Glutamatergic neuron (in vitro differentiated cells): ENCODE measurements around the gene TRUB1. TPM values are rescaled to one million over a fixed set of nuclear protein-coding genes. Genes with fewer than 3 reads are reported as not detected.

Experiments
- DNase-seq: peaks from one replicate; pipeline ENCODE4 v3.0.0; 2022
- H3K27ac Mint-ChIP-seq: one replicate; pipeline ENCODE4 v1.8.0; 2020; ENCODE audit warnings: mild to moderate bottlenecking, mixed read lengths, inconsistent platforms; ENCODE audit not compliant: unreplicated experiment
- H3K27me3 Mint-ChIP-seq: one replicate; pipeline ENCODE4 v1.8.0; 2020; ENCODE audit warnings: mild to moderate bottlenecking, moderate library complexity, mixed read lengths, inconsistent platforms; ENCODE audit not compliant: unreplicated experiment
- H3K36me3 Mint-ChIP-seq: one replicate; pipeline ENCODE4 v1.8.0; 2020; ENCODE audit warnings: mild to moderate bottlenecking, mixed read lengths, inconsistent platforms; ENCODE audit not compliant: unreplicated experiment
- H3K4me1 Mint-ChIP-seq: one replicate; pipeline ENCODE4 v1.8.0; 2020; ENCODE audit warnings: mild to moderate bottlenecking, low read depth, mixed read lengths, inconsistent platforms; ENCODE audit not compliant: unreplicated experiment
- H3K4me3 Mint-ChIP-seq: one replicate; pipeline ENCODE4 v1.8.0; 2020; ENCODE audit warnings: mild to moderate bottlenecking, mixed read lengths, inconsistent platforms; ENCODE audit not compliant: unreplicated experiment
- H3K9me3 Mint-ChIP-seq: one replicate; pipeline ENCODE4 v1.8.0; 2020; ENCODE audit warnings: mild to moderate bottlenecking, moderate library complexity, mixed read lengths, inconsistent platforms; ENCODE audit not compliant: unreplicated experiment
- total RNA-seq: library from RNA; stranded (reverse); fragmentation: NEBNext Ultra II Directional; extraction: Animal tissue kit (Norgen Biotek cat#: 25700); gene quantifications from one replicate; pipeline ENCODE4 v1.2.1, GENCODE V29; 2021; ENCODE audit not compliant: unreplicated experiment
- TF ChIP-seq, protein P1 (sequence below): fragments of 200-600 bp; sonication (generic); IDR thresholded peaks from one replicate; pipeline ENCODE4 v1.5.0; 2021; ENCODE audit not compliant: partially characterized antibody, unreplicated experiment

The TRUB1 gene
- total RNA-seq, 1 donor from 2014 or later = 32.8 TPM

DNA sequence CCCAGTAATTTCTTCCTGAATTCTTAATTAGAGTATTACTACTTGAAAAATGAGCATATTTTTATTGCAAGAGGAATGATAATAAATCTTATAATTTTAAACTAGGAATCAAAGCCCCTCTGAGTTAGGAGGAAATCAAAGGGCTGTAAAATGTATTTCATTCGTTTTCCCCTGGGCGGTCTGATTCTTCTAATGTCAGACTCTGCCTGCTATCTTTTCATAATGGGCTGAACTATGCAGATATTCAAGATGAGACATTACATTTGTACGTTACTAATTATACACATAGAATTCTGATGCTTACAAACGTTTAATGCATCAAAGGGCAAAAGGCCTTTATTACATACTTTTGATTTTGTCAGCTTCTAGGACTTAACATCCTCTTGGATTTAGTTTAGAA, 16.0 kb upstream of the TRUB1 start:
- Mint-ChIP-seq H3K27me3 (no peaks in the 10 kb centered on the region), H3K4me3 (no peak overlapping the region), H3K27ac (no peak overlapping the region), H3K4me1 (peaks cover 10% of the 10 kb centered on the region), H3K36me3 (no peaks in the 10 kb centered on the region), H3K9me3 (peaks cover 2% of the 10 kb centered on the region)
- DNase-seq = no peak
- TF ChIP-seq, protein P1, sequence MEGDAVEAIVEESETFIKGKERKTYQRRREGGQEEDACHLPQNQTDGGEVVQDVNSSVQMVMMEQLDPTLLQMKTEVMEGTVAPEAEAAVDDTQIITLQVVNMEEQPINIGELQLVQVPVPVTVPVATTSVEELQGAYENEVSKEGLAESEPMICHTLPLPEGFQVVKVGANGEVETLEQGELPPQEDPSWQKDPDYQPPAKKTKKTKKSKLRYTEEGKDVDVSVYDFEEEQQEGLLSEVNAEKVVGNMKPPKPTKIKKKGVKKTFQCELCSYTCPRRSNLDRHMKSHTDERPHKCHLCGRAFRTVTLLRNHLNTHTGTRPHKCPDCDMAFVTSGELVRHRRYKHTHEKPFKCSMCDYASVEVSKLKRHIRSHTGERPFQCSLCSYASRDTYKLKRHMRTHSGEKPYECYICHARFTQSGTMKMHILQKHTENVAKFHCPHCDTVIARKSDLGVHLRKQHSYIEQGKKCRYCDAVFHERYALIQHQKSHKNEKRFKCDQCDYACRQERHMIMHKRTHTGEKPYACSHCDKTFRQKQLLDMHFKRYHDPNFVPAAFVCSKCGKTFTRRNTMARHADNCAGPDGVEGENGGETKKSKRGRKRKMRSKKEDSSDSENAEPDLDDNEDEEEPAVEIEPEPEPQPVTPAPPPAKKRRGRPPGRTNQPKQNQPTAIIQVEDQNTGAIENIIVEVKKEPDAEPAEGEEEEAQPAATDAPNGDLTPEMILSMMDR = no peak

GRCh38 chr10:114923551-114923950, 14.4 kb upstream of the TRUB1 start:
- no peaks in the 10 kb centered on the region for H3K27me3 Mint-ChIP-seq

DNA sequence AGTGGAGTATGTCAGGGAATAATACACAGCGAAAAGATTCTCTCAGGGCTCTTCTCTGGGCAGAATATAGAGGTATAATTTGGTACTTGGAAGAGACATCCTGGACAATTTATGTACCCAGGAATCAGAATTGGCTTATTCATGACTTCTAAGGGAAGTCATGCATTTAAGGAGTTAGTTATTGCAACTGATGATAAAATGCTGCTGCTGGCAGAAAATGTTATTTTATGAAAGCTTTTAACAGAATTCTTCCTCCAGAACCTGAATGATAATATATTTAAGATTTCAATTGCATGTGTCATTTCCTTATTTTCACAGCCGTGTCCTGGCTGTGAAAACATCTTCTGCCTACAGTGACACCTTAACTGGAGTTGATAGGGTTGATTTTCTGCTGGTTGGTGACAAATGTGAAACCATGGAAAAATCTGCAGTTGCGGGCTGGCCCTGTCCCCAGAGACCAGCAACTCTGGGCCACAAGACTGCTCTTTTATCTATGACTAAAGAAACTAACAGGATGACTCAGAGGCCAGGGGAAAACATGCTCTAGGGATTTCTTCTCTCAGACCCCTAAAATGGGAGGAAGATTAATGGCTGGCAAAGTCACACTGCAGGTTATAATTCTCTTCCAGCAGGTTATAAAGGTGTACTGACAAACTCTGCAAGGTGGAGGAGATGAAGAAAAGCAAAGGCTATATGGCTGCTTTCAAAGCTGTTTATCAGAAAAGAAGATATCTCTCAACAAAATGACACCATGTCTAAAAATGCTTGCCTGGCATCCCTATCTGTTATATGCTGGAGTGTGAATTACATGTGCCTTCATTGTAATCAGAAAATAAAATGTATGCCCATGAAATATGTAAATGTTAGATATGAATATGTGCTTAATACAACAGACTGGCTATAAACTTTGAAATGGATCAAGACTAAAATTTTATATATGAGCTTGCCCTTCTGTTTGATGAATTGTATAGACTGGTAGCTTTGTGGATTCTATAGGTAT, 12.1 kb upstream of the TRUB1 start:
- peak overlapping the region; percentile 18 for H3K4me3 Mint-ChIP-seq
- no peaks in the 10 kb centered on the region for H3K27me3 Mint-ChIP-seq
- peaks cover 10% of the 10 kb centered on the region for H3K4me1 Mint-ChIP-seq
- no peaks in the 10 kb centered on the region for H3K36me3 Mint-ChIP-seq
- peak overlapping the region; percentile 29 for H3K27ac Mint-ChIP-seq
- peaks cover 2% of the 10 kb centered on the region for H3K9me3 Mint-ChIP-seq
- DNase-seq = peak; percentile 26
- TF ChIP-seq, protein P1 = no peak

More at GRCh38 chr10:114923551-114923950, 14.4 kb upstream of the TRUB1 start:
- TF ChIP-seq, protein P1 = no peak
- DNase-seq = no peak
- Mint-ChIP-seq H3K27ac (no peak overlapping the region), H3K4me1 (peaks cover 10% of the 10 kb centered on the region), H3K4me3 (no peak overlapping the region), H3K36me3 (no peaks in the 10 kb centered on the region), H3K9me3 (peaks cover 2% of the 10 kb centered on the region)

DNA sequence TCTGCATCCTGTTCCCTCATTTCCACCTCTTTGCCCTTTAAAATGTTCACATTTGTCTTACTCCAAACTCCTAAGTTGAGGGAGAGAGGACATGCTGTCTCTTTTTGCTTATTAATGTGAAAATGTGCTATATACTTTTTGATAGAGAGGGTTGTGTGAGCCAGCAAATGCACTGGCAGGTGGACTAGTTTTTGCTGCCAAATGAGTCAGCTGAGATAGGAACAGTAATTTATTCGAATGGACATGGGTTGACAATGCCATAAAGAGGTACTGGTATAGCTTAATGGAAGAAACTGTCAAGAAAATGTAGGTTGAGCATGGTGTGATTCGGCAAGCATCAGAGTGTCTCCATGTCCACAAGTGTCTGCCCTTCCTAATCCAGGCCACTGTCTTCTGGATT, 9.2 kb upstream of the TRUB1 start:
- Mint-ChIP-seq H3K9me3 (peaks cover under 1% of the 10 kb centered on the region), H3K4me3 (no peak overlapping the region), H3K36me3 (peaks cover 4% of the 10 kb centered on the region), H3K27ac (no peak overlapping the region), H3K27me3 (no peaks in the 10 kb centered on the region), H3K4me1 (peaks cover 10% of the 10 kb centered on the region)
- no peak for DNase-seq
- TF ChIP-seq, protein P1 = no peak

GRCh38 chr10:114930320-114930719, 7.7 kb upstream of the TRUB1 start:
- DNase-seq = no peak
- H3K36me3 Mint-ChIP-seq = peaks cover 4% of the 10 kb centered on the region
- H3K4me3 Mint-ChIP-seq = no peak overlapping the region
- TF ChIP-seq, protein P1 = no peak
- no peak overlapping the region for H3K27ac Mint-ChIP-seq
- peaks cover 8% of the 10 kb centered on the region for H3K4me1 Mint-ChIP-seq
- no peaks in the 10 kb centered on the region for H3K27me3 Mint-ChIP-seq
- peaks cover 1% of the 10 kb centered on the region for H3K9me3 Mint-ChIP-seq
